ENCODE measurements around the gene CSRNP3. TPM values are rescaled to one million over a fixed set of nuclear protein-coding genes. Genes with fewer than 3 reads are reported as not detected.

Gene CSRNP3
- total RNA-seq, 4 donors from 2014 or later = 0.51 to 2.4 (median 1.1) TPM

- TF ChIP-seq CTCF (IDR thresholded peaks at IDR 0.05; ENCODE audit: low read depth) = no peak
These were observed 1.6 kb upstream of the CSRNP3 start for GRCh38 chr2:165467921-165468320.

- TF ChIP-seq CTCF (IDR thresholded peaks at IDR 0.05; ENCODE audit: low read depth) = no peak
These were observed 863 bp downstream of the CSRNP3 start for GRCh38 chr2:165470361-165470760.

GRCh38 chr2:165471349-165471950, 2.0 kb downstream of the CSRNP3 start:
- no peak for TF ChIP-seq CTCF (IDR thresholded peaks at IDR 0.05; ENCODE audit: low read depth)

GRCh38 chr2:165472922-165473321, 3.4 kb downstream of the CSRNP3 start:
- TF ChIP-seq CTCF (IDR thresholded peaks at IDR 0.05; ENCODE audit: low read depth) = no peak

- TF ChIP-seq CTCF (IDR thresholded peaks at IDR 0.05; ENCODE audit: low read depth) = no peak
These were observed 5.2 kb downstream of the CSRNP3 start for GRCh38 chr2:165474619-165475276.

- no peak for TF ChIP-seq CTCF (IDR thresholded peaks at IDR 0.05; ENCODE audit: low read depth)
These were observed 5.9 kb downstream of the CSRNP3 start for GRCh38 chr2:165475277-165476004.

- TF ChIP-seq CTCF (IDR thresholded peaks at IDR 0.05; ENCODE audit: low read depth) = no peak
These were observed 10.4 kb downstream of the CSRNP3 start for GRCh38 chr2:165479856-165480255.
